Stimulated activated CD8-positive, alpha-beta memory T cell treated with anti-CD3 and anti-CD28 coated beads, Interleukin-15, amount 100 ng/mL, for 4 hours (primary cell): ENCODE measurements around the gene TTC16.
"Not testable (repeated sequence)": the region's sequence is repeated elsewhere in the genome, so short reads cannot be mapped to it uniquely, and the experiment has no call there.

Source experiments
- DNase-seq, 2 donors: peaks; one replicate each; pipeline ENCODE4 v3.0.0-alpha.2; 2020; ENCODE audit warnings: low read depth in 2 of 2

The TTC16 gene

GRCh38 chr9:127768698-127769097 is 52.8 kb downstream of the TTC16 start:
- DNase-seq = no peak

GRCh38 chr9:127769101-127769500 is 53.2 kb downstream of the TTC16 start:
- DNase-seq = no peak

GRCh38 chr9:127769929-127770582 is 54.2 kb downstream of the TTC16 start:
- no peak for DNase-seq

- DNase-seq = no peak
Measured at GRCh38 chr9:127770583-127770904, 54.7 kb downstream of the TTC16 start.

- peak; percentile 90 to 94 for DNase-seq
Measured at GRCh38 chr9:127770905-127771569, 55.2 kb downstream of the TTC16 start.

GRCh38 chr9:127771570-127772189 is 55.8 kb downstream of the TTC16 start:
- no peak for DNase-seq

GRCh38 chr9:127772603-127773002 is 56.7 kb downstream of the TTC16 start:
- no peak for DNase-seq

- no peak for DNase-seq
Measured at GRCh38 chr9:127773272-127773671, 57.4 kb downstream of the TTC16 start.

- DNase-seq = no peak
Measured at GRCh38 chr9:127773981-127774380, 58.1 kb downstream of the TTC16 start.

- DNase-seq = peak; percentile 57 to 64
Measured at GRCh38 chr9:127776195-127776923, 60.5 kb downstream of the TTC16 start.

- no peak for DNase-seq
Measured at GRCh38 chr9:127776924-127777289, 61.0 kb downstream of the TTC16 start.

- no peak for DNase-seq
Measured at GRCh38 chr9:127777368-127777980, 61.6 kb downstream of the TTC16 start.

GRCh38 chr9:127778280-127779135 is 62.6 kb downstream of the TTC16 start, which contains the start of gene SH2D3C:
Gene SH2D3C, minus strand, starts transcription at chr9:127778666. Its CDS starts 39 bp downstream, at chr9:127778627.
- DNase-seq = no peak

GRCh38 chr9:127779136-127779981 is 63.5 kb downstream of the TTC16 start:
- DNase-seq = peak; percentile 46 to 51

GRCh38 chr9:127780126-127780885 is 64.4 kb downstream of the TTC16 start:
- no peak for DNase-seq

- not testable (repeated sequence) for DNase-seq
Measured at GRCh38 chr9:127780909-127781308, 65.0 kb downstream of the TTC16 start.
